K562 (cell line): ENCODE results near the gene PDF. TPM values are rescaled to one million over a fixed set of nuclear protein-coding genes. Genes with fewer than 3 reads are reported as not detected.

Source experiments
- AFF4 ChIP-seq: sonication (generic); formaldehyde crosslinking; IDR thresholded peaks from 2 replicates; pipeline ENCODE4 v1.8.0; 2023; ENCODE audit warnings: mild to moderate bottlenecking, missing genetic modification reagents
- CHCHD3 ChIP-seq: fragments of 250-450 bp; sonication (Bioruptor Pico); IDR thresholded peaks from 2 replicates; pipeline ENCODE4 v2.1.2; 2022; ENCODE audit warnings: mild to moderate bottlenecking
- CREB3 ChIP-seq: fragments of 450-650 bp; conservative IDR thresholded peaks from 2 replicates; pipeline ENCODE4 v1.6.1; 2016; ENCODE audit warnings: missing genetic modification characterization, low read depth, mild to moderate bottlenecking, missing compliant biosample characterization, moderate library complexity
- ETS1 ChIP-seq: conservative IDR thresholded peaks from 2 replicates; pipeline ENCODE4 v1.6.1; 2011; ENCODE audit warnings: low read depth, mild to moderate bottlenecking, low read length; ENCODE audit not compliant: control insufficient read depth
- HSF4 ChIP-seq: fragments of 250-450 bp; sonication (Bioruptor Pico); IDR thresholded peaks from 2 replicates; pipeline ENCODE4 v2.1.2; 2022; ENCODE audit warnings: mild to moderate bottlenecking, moderate library complexity, borderline replicate concordance
- SAP30 ChIP-seq: fragments of 200-600 bp; sonication (generic); IDR thresholded peaks from 2 replicates; pipeline ENCODE4 v1.6.1; 2012; ENCODE audit warnings: borderline replicate concordance, low read depth, mild to moderate bottlenecking, moderate library complexity, low read length, control low read depth, inconsistent platforms; ENCODE audit not compliant: insufficient read depth, poor library complexity, severe bottlenecking
- ZNF253 ChIP-seq: fragments of 250-450 bp; sonication (Bioruptor Pico); conservative IDR thresholded peaks from 2 replicates; pipeline ENCODE4 v1.6.1; 2021; ENCODE audit warnings: mild to moderate bottlenecking
- ZNF318 ChIP-seq, 2 experiments: fragments of 450-650 bp; IDR thresholded peaks; 2 replicates each; pipeline ENCODE4 v1.6.1; 2016; ENCODE audit warnings: mild to moderate bottlenecking in 2 of 2, borderline replicate concordance in 1 of 2, low read depth in 1 of 2, moderate library complexity in 1 of 2
- polyA plus RNA-seq, 8 experiments: library from polyadenylated mRNA; depleted of rRNA in 4 of 8; stranded (reverse) in 5 of 8; unstranded in 3 of 8; fragments of >200 nt; fragmentation: Nextera tagmentation in 2 of 8; fragmentation: Illumina TruSeq in 1 of 8; extraction: Ambion mirVana in 2 of 8; extraction: Trizol in 1 of 8; gene quantifications; 2 replicates each; pipeline versions ENCODE4 v1.2.1 to v1.2.3, GENCODE V29; 2011 to 2014; ENCODE audit warnings: inconsistent platforms in 1 of 8, missing spikeins in 1 of 8
- total RNA-seq, 7 experiments: library from RNA; depleted of rRNA in 6 of 7; stranded (reverse); fragments of >200 nt in 6 of 7; fragmentation: Illumina TruSeq in 2 of 7; extraction: Trizol in 2 of 7; gene quantifications; 2 replicates each; pipeline versions ENCODE4 v1.2.1 to v1.2.3, GENCODE V29; 2011 to 2021; ENCODE audit warnings: low replicate concordance in 1 of 7

Gene PDF
- total and polyA plus RNA-seq, 9 of the 15 experiments (the other 6 are each of a cell fraction or from before 2014, with no cell fraction given), result 0.15 to 72.4 (median 5.6) TPM

- TF ChIP-seq ETS1 (peak; percentile 84), ZNF318 (IDR thresholded peaks at IDR 0.05; ENCODE audit: borderline replicate concordance in 1 of 2, low read depth in 1 of 2) (no peak), ZNF253 (CRISPR knock-in tag) (no peak), CREB3 (tag) (no peak), HSF4 (CRISPR knock-in tag) (no peak), AFF4 (CRISPR knock-in tag) (peak; percentile 57; the same call in 1 of the 2 replicates), SAP30 (peak; percentile 87), CHCHD3 (CRISPR knock-in tag) (no peak)
Observed at GRCh38 chr16:69330286-69331109, at the start of gene PDF (continued).
